ENCODE results near the gene PSEN1.
A peak's percentile ranks its signal among the peaks of the same experiment; 100 is the strongest.

The PSEN1 gene

DNA sequence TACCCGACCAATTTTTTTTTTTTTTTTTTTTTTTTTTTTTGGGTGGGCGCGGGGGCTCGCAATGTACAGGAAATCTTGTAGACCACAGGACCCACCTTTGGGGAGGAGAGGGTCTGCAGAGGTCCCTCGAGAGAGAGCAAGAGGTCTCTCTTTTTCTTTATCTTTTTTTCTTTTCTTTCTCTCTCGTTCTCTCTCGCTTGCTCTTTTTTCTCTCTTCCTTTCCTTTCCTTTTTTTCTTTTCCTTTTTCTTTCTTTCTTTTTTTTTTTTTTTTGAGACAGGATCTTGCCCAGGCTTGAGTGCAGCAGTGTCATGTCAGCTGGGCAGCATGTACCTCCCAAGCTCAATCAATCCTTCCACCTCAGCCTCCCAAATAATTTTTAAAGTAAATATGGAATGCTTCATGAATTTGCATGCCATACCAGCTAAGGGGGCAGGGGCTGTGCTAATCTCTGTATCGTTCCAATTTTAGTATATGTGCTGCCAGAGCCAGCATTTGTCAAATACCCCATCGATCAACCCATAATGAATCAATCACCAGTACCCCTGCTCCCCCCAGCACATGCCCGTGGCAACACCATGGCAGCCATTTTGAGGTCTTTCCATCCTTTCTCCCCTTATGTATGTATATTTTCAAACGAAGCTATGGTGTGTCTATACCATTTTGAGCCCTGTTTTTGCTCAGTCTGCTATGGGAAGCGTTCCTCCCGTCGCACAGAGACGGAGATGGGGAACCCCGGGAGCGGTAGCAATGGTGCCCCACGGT is 110.3 kb downstream of the PSEN1 start:
- H3K9me2 ChIP-seq (replicated peaks; ENCODE audit: control insufficient read depth, low read length), result no peaks in the 10 kb centered on the region
- TF ChIP-seq EZH2phosphoT487 (IDR thresholded peaks at IDR 0.05; ENCODE audit: borderline replicate concordance, low read length), result no peak
- TF ChIP-seq, protein P1, sequence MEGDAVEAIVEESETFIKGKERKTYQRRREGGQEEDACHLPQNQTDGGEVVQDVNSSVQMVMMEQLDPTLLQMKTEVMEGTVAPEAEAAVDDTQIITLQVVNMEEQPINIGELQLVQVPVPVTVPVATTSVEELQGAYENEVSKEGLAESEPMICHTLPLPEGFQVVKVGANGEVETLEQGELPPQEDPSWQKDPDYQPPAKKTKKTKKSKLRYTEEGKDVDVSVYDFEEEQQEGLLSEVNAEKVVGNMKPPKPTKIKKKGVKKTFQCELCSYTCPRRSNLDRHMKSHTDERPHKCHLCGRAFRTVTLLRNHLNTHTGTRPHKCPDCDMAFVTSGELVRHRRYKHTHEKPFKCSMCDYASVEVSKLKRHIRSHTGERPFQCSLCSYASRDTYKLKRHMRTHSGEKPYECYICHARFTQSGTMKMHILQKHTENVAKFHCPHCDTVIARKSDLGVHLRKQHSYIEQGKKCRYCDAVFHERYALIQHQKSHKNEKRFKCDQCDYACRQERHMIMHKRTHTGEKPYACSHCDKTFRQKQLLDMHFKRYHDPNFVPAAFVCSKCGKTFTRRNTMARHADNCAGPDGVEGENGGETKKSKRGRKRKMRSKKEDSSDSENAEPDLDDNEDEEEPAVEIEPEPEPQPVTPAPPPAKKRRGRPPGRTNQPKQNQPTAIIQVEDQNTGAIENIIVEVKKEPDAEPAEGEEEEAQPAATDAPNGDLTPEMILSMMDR (IDR thresholded peaks at IDR 0.05; ENCODE audit: low read depth, low read length, poor library complexity, severe bottlenecking), result no peak
- H3K79me2 ChIP-seq (ENCODE audit: control insufficient read depth, low read length), result no peaks in the 10 kb centered on the region
- no peak overlapping the region for H3K27ac ChIP-seq (ENCODE audit: low read depth, low read length)
- no peaks in the 10 kb centered on the region for H3K9me3 ChIP-seq (ENCODE audit: control insufficient read depth, insufficient read depth, low read length)
- no peaks in the 10 kb centered on the region for H3K36me3 ChIP-seq (ENCODE audit: control insufficient read depth, low read length)
- H3F3A ChIP-seq (ENCODE audit: control insufficient read depth, insufficient read depth), result peaks cover 19% of the 10 kb centered on the region
- peaks cover 48% of the 10 kb centered on the region for H3K4me1 ChIP-seq (ENCODE audit: control insufficient read depth, low read length)
- no peaks in the 10 kb centered on the region for H4K20me1 ChIP-seq (ENCODE audit: control insufficient read depth, insufficient read depth, low read depth, low read length)
- H3K4me2 ChIP-seq (ENCODE audit: low read length), result peak overlapping the region; percentile 75
- H3K27me3 ChIP-seq (ENCODE audit: control insufficient read depth, low read length), result peaks cover 33% of the 10 kb centered on the region
- peak overlapping the region; percentile 67 for H3K4me3 ChIP-seq (ENCODE audit: low read length)

DNA sequence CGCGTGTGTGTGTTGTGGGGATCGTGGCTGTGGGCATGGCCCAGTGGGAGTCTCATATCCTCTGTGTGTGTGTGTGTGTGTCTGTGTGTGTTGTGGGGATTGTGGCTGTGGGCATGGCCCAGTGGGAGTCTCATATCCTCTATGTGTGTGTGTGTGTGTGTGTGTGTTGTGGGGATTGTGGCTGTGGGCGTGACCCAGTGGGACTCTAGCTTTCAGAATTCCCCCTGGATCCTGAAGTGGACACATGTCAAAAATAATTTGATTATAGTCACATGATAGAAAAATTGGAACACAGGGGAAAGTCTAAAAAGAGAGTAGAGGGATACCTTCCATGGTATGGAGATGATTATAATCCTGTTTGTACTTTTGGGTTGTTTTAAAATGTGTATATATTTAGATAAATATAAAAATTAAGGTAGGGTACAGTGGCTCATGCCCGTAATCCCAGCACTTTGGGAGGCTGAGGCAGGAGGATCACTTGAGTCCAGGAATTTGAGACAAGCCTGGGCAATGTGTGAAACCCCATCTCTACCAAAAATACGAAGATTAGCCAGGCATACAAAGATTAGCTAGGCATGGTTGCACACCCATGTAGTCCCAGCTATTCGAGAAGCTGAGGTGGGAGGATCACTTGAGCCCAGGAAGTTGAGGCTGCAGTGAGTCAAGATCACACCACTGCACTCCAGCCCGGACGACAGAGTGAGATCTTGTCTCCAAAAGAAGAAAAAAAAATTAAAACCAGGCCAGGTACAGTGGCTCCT is 112.0 kb downstream of the PSEN1 start:
- Histone ChIP-seq H3F3A (ENCODE audit: control insufficient read depth, insufficient read depth) (peaks cover 17% of the 10 kb centered on the region), H3K4me2 (ENCODE audit: low read length) (peak overlapping the region; percentile 75), H4K20me1 (ENCODE audit: control insufficient read depth, insufficient read depth, low read depth, low read length) (no peaks in the 10 kb centered on the region), H3K4me1 (ENCODE audit: control insufficient read depth, low read length) (peaks cover 41% of the 10 kb centered on the region), H3K79me2 (ENCODE audit: control insufficient read depth, low read length) (no peaks in the 10 kb centered on the region), H3K4me3 (ENCODE audit: low read length) (peak overlapping the region; percentile 67; the same call in 1 of the 2 replicates), H3K9me2 (replicated peaks; ENCODE audit: control insufficient read depth, low read length) (no peaks in the 10 kb centered on the region), H3K27ac (ENCODE audit: low read depth, low read length) (no peak overlapping the region), H3K9me3 (ENCODE audit: control insufficient read depth, insufficient read depth, low read length) (no peaks in the 10 kb centered on the region), H3K27me3 (ENCODE audit: control insufficient read depth, low read length) (peaks cover 25% of the 10 kb centered on the region), H3K36me3 (ENCODE audit: control insufficient read depth, low read length) (no peaks in the 10 kb centered on the region)
- TF ChIP-seq, protein P1 (IDR thresholded peaks at IDR 0.05; ENCODE audit: low read depth, low read length, poor library complexity, severe bottlenecking), result no peak
- no peak for TF ChIP-seq EZH2phosphoT487 (IDR thresholded peaks at IDR 0.05; ENCODE audit: borderline replicate concordance, low read length)

DNA sequence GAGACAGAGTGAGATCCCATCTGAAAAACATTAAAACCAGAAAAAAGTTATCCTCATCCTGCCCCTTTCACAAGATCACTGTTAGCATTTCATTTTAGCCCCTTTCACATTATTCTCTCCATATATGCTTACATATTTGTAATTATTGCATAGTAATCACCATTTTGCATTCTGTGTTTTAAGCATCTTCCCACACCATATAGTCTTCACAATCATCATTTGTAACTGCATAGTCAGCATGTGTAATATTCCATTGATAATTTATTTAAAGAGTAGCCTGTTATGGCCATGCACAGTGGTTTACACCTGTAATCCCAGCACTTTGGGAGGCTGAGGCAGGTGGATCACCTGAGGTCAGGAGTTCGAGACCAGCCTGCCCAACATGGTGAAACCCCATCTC is 112.8 kb downstream of the PSEN1 start:
- H4K20me1 ChIP-seq (ENCODE audit: control insufficient read depth, insufficient read depth, low read depth, low read length), result no peaks in the 10 kb centered on the region
- H3K27ac ChIP-seq (ENCODE audit: low read depth, low read length), result no peak overlapping the region
- peaks cover 16% of the 10 kb centered on the region for H3K27me3 ChIP-seq (ENCODE audit: control insufficient read depth, low read length)
- H3K79me2 ChIP-seq (ENCODE audit: control insufficient read depth, low read length), result no peaks in the 10 kb centered on the region
- peak overlapping the region; percentile 75 for H3K4me2 ChIP-seq (ENCODE audit: low read length)
- H3K9me3 ChIP-seq (ENCODE audit: control insufficient read depth, insufficient read depth, low read length), result no peaks in the 10 kb centered on the region
- H3K9me2 ChIP-seq (replicated peaks; ENCODE audit: control insufficient read depth, low read length), result no peaks in the 10 kb centered on the region
- peak overlapping the region; percentile 23; the same call in 1 of the 2 replicates for H3K4me3 ChIP-seq (ENCODE audit: low read length)
- peaks cover 11% of the 10 kb centered on the region for H3F3A ChIP-seq (ENCODE audit: control insufficient read depth, insufficient read depth)
- TF ChIP-seq, protein P1 (IDR thresholded peaks at IDR 0.05; ENCODE audit: low read depth, low read length, poor library complexity, severe bottlenecking), result no peak
- no peak for TF ChIP-seq EZH2phosphoT487 (IDR thresholded peaks at IDR 0.05; ENCODE audit: borderline replicate concordance, low read length)
- peaks cover 41% of the 10 kb centered on the region for H3K4me1 ChIP-seq (ENCODE audit: control insufficient read depth, low read length)
- no peaks in the 10 kb centered on the region for H3K36me3 ChIP-seq (ENCODE audit: control insufficient read depth, low read length)
